ENCODE results near the gene C16orf87. TPM values are rescaled to one million over a fixed set of nuclear protein-coding genes. Genes with fewer than 3 reads are reported as not detected.

C16orf87 gene
- polyA plus RNA-seq, 3 donors = 26.6 to 29.3 (median 27.3) TPM

- DNase-seq (ENCODE audit: extremely low read depth in 1 of 11, low read depth in 9 of 11, low spot score in 4 of 11) = no peak
Measured at GRCh38 chr16:46850619-46851555, 19.9 kb upstream of the C16orf87 start.

GRCh38 chr16:46848768-46849764, 18.1 kb upstream of the C16orf87 start:
- DNase-seq (ENCODE audit: extremely low read depth in 1 of 11, low read depth in 9 of 11, low spot score in 4 of 11) = no peak

- no peak for DNase-seq (ENCODE audit: extremely low read depth in 1 of 11, low read depth in 9 of 11, low spot score in 4 of 11)
Measured at GRCh38 chr16:46845952-46846351, 15.0 kb upstream of the C16orf87 start.

GRCh38 chr16:46844771-46845170, 13.8 kb upstream of the C16orf87 start:
- no peak for DNase-seq (ENCODE audit: extremely low read depth in 1 of 11, low read depth in 9 of 11, low spot score in 4 of 11)

GRCh38 chr16:46843898-46844642, 13.1 kb upstream of the C16orf87 start:
- DNase-seq (ENCODE audit: extremely low read depth in 1 of 11, low read depth in 9 of 11, low spot score in 4 of 11) = no peak

- no peak for DNase-seq (ENCODE audit: extremely low read depth in 1 of 11, low read depth in 9 of 11, low spot score in 4 of 11)
Measured at GRCh38 chr16:46842192-46842895, 11.4 kb upstream of the C16orf87 start.

- DNase-seq (ENCODE audit: extremely low read depth in 1 of 11, low read depth in 9 of 11, low spot score in 4 of 11) = no peak
Measured at GRCh38 chr16:46839986-46840443, 9.0 kb upstream of the C16orf87 start.

GRCh38 chr16:46836534-46837530, 5.9 kb upstream of the C16orf87 start:
- DNase-seq (ENCODE audit: extremely low read depth in 1 of 11, low read depth in 9 of 11, low spot score in 4 of 11) = no peak

GRCh38 chr16:46833460-46833800, 2.5 kb upstream of the C16orf87 start:
- no peak for DNase-seq (ENCODE audit: extremely low read depth in 1 of 11, low read depth in 9 of 11, low spot score in 4 of 11)

- DNase-seq (ENCODE audit: extremely low read depth in 1 of 11, low read depth in 9 of 11, low spot score in 4 of 11) = no peak
Measured at GRCh38 chr16:46832757-46833459, 1.9 kb upstream of the C16orf87 start.

GRCh38 chr16:46830417-46830901, 521 bp downstream of the C16orf87 start:
- DNase-seq (ENCODE audit: extremely low read depth in 1 of 11, low read depth in 9 of 11, low spot score in 4 of 11) = peak in 4 of 11 donors; percentile 18 to 45 (median 26)

- no peak for DNase-seq (ENCODE audit: extremely low read depth in 1 of 11, low read depth in 9 of 11, low spot score in 4 of 11)
Measured at GRCh38 chr16:46828943-46829342, 2.0 kb downstream of the C16orf87 start.

- DNase-seq (ENCODE audit: extremely low read depth in 1 of 11, low read depth in 9 of 11, low spot score in 4 of 11) = no peak
Measured at GRCh38 chr16:46828292-46828691, 2.7 kb downstream of the C16orf87 start.

- no peak for DNase-seq (ENCODE audit: extremely low read depth in 1 of 11, low read depth in 9 of 11, low spot score in 4 of 11)
Measured at GRCh38 chr16:46826631-46827030, 4.3 kb downstream of the C16orf87 start.

- DNase-seq (ENCODE audit: extremely low read depth in 1 of 11, low read depth in 9 of 11, low spot score in 4 of 11) = no peak
Measured at GRCh38 chr16:46822270-46822669, 8.7 kb downstream of the C16orf87 start.

- no peak for DNase-seq (ENCODE audit: extremely low read depth in 1 of 11, low read depth in 9 of 11, low spot score in 4 of 11)
Measured at GRCh38 chr16:46817961-46818360, 13.0 kb downstream of the C16orf87 start.

Measured in renal cortex interstitium (tissue), 11 donors.